Hepatocyte (in vitro differentiated cells): ENCODE data around the gene NMB.

Experiments used
- CTCF ChIP-seq: fragments of 200-600 bp; sonication (generic); IDR thresholded peaks from 2 replicates; pipeline ENCODE4 v1.5.1; 2016; ENCODE audit warnings: antibody characterized with exemption, mild to moderate bottlenecking; ENCODE audit not compliant: poor library complexity
- EZH2 ChIP-seq: fragments of 200-600 bp; sonication (generic); IDR thresholded peaks from 2 replicates; pipeline ENCODE4 v1.6.1; 2016; ENCODE audit warnings: antibody characterized with exemption, mild to moderate bottlenecking, borderline replicate concordance
- EZH2phosphoT487 ChIP-seq: fragments of 200-600 bp; sonication (generic); IDR thresholded peaks from one replicate; pipeline ENCODE4 v1.6.1; 2018; ENCODE audit warnings: antibody characterized with exemption, mild to moderate bottlenecking, low read depth, moderate library complexity; ENCODE audit not compliant: unreplicated experiment, severe bottlenecking

GRCh38 chr15:84671211-84671610, 13.2 kb upstream of the NMB start:
- TF ChIP-seq CTCF (no peak), EZH2 (no peak), EZH2phosphoT487 (no peak)
